Fibroblast of lung (primary cell): ENCODE data around the gene DRD1. TPM values are rescaled to one million over a fixed set of nuclear protein-coding genes. Genes with fewer than 3 reads are reported as not detected.

Experiments used
- DNase-seq, 2 donors: peaks; one replicate each; pipeline versions ENCODE4 v3.0.0 to v3.0.0-alpha.2; 2010; ENCODE audit warnings: low read depth in 2 of 2
- H2AFZ ChIP-seq: 2 replicates; pipeline ENCODE4 v1.5.1; 2012; ENCODE audit warnings: low read length, control low read depth, inconsistent platforms
- H3K27ac ChIP-seq: 2 replicates; pipeline ENCODE4 v1.5.1; 2011; ENCODE audit warnings: low read length, control low read depth; ENCODE audit not compliant: insufficient read depth
- H3K27me3 ChIP-seq: 2 replicates; pipeline ENCODE4 v1.5.1; 2011; ENCODE audit warnings: mild to moderate bottlenecking, low read length; ENCODE audit not compliant: control insufficient read depth, insufficient read depth
- H3K36me3 ChIP-seq: 2 replicates; pipeline ENCODE4 v1.5.1; 2011; ENCODE audit warnings: low read length; ENCODE audit not compliant: control insufficient read depth, insufficient read depth
- H3K4me1 ChIP-seq: 2 replicates; pipeline ENCODE4 v1.5.1; 2011; ENCODE audit warnings: low read length; ENCODE audit not compliant: control insufficient read depth, insufficient read depth; ENCODE audit errors: extremely low read depth
- H3K4me2 ChIP-seq: 2 replicates; pipeline ENCODE4 v1.5.1; 2011; ENCODE audit warnings: low read length, control low read depth; ENCODE audit not compliant: insufficient read depth; ENCODE audit errors: extremely low read depth
- H3K4me3 ChIP-seq, 4 experiments: fragments of 200-600 bp in 1 of 4; sonication (generic) in 1 of 4; replicated peaks in 1 of 4; 2 replicates each; pipeline ENCODE4 v1.5.1; 2011 to 2016; ENCODE audit warnings: low read length in 4 of 4, low read depth in 3 of 4, mild to moderate bottlenecking in 3 of 4, control low read depth in 2 of 4, inconsistent platforms in 1 of 4, mixed read lengths in 1 of 4; ENCODE audit not compliant: insufficient read depth in 1 of 4; ENCODE audit errors: control extremely low read depth in 1 of 4
- H3K79me2 ChIP-seq: 2 replicates; pipeline ENCODE4 v1.5.1; 2012; ENCODE audit warnings: mild to moderate bottlenecking, low read length, inconsistent platforms; ENCODE audit not compliant: control insufficient read depth, insufficient read depth
- H3K9ac ChIP-seq: 2 replicates; pipeline ENCODE4 v1.5.1; 2011; ENCODE audit warnings: mild to moderate bottlenecking, low read length, control low read depth; ENCODE audit not compliant: insufficient read depth
- H3K9me3 ChIP-seq: 2 replicates; pipeline ENCODE4 v1.5.1; 2012; ENCODE audit warnings: low read depth, low read length; ENCODE audit not compliant: control insufficient read depth, insufficient read depth
- H4K20me1 ChIP-seq: 2 replicates; pipeline ENCODE4 v1.5.1; 2011; ENCODE audit warnings: low read length; ENCODE audit not compliant: control insufficient read depth, insufficient read depth; ENCODE audit errors: extremely low read depth
- CTCF ChIP-seq, 2 donors: IDR thresholded peaks in 1 of 2; conservative IDR thresholded peaks in 1 of 2; 1 replicate in 1 of 2; 2 replicates in 1 of 2; pipeline ENCODE4 v1.5.1; 2011 to 2012; ENCODE audit warnings: low read length in 2 of 2, control low read depth in 1 of 2, inconsistent platforms in 1 of 2, low read depth in 1 of 2, mild to moderate bottlenecking in 1 of 2
- EZH2 ChIP-seq: IDR thresholded peaks from 2 replicates; pipeline ENCODE4 v1.5.1; 2012; ENCODE audit warnings: low read length, control low read depth, mild to moderate bottlenecking; ENCODE audit errors: missing control alignments
- polyA minus RNA-seq: library from RNA; depleted of rRNA, polyadenylated mRNA; stranded (reverse); fragments of >200 nt; gene quantifications from 2 replicates; pipeline ENCODE4 v1.2.3, GENCODE V29; 2011; ENCODE audit warnings: low replicate concordance
- polyA plus RNA-seq, 2 donors: library from polyadenylated mRNA; depleted of rRNA in 1 of 2; stranded (reverse) in 1 of 2; unstranded in 1 of 2; fragments of >200 nt; gene quantifications; 2 replicates each; pipeline ENCODE4 v1.2.1, GENCODE V29; 2011 to 2012; ENCODE audit warnings: missing spikeins in 1 of 2
- total RNA-seq: library from RNA; depleted of rRNA; stranded (reverse); fragments of >200 nt; gene quantifications from 2 replicates; pipeline ENCODE4 v1.2.1, GENCODE V29; 2014

Gene DRD1
- 2.0 and 2.6 TPM in 2 replicates for total RNA-seq
- 0.19 and 1.5 TPM in 2 replicates for polyA plus RNA-seq
- polyA plus RNA-seq (2012): 0.06 and 0.92 TPM in 2 replicates
- 0.24 and 0.37 TPM in 2 replicates for polyA minus RNA-seq

- peak within 1 kb of the TSS; percentile 62 for H2AFZ ChIP-seq
Observed at GRCh38 chr5:175444060-175444904, at the start of gene DRD1. Gene DRD1, minus strand, starts transcription at chr5:175444182. Its CDS starts 1,083 bp downstream, at chr5:175443099.

GRCh38 chr5:175493726-175494125 lies 49.7 kb upstream of the DRD1 start:
- no peak for TF ChIP-seq EZH2
- peaks cover 5% of the 10 kb centered on the region for H3K36me3 ChIP-seq
- no peak overlapping the region for H3K27ac ChIP-seq
- H3K4me3 ChIP-seq: no peak overlapping the region
- H3K4me2 ChIP-seq: no peak overlapping the region
- no peaks in the 10 kb centered on the region for H3K4me1 ChIP-seq
- H2AFZ ChIP-seq: no peak overlapping the region
- H3K9ac ChIP-seq: no peak overlapping the region
- H3K27me3 ChIP-seq: no peaks in the 10 kb centered on the region
- DNase-seq: no peak
- H3K79me2 ChIP-seq: peaks cover 30% of the 10 kb centered on the region
- H3K9me3 ChIP-seq: no peaks in the 10 kb centered on the region
- H4K20me1 ChIP-seq: no peaks in the 10 kb centered on the region

More at GRCh38 chr5:175444060-175444904, at the start of gene DRD1:
- Histone ChIP-seq H3K9ac (no peak within 1 kb of the TSS), H4K20me1 (no peaks in the 10 kb centered on the region), H3K4me1 (no peaks in the 10 kb centered on the region), H3K79me2 (no peaks in the 10 kb centered on the region), H3K36me3 (no peaks in the 10 kb centered on the region), H3K4me2 (peak within 1 kb of the TSS; percentile 82), H3K27ac (no peak within 1 kb of the TSS), H3K4me3 (peak within 1 kb of the TSS; percentile 16 to 41 (median 27)), H3K27me3 (peaks cover 6% of the 10 kb centered on the region), H3K9me3 (no peaks in the 10 kb centered on the region)
- no peak for TF ChIP-seq EZH2
- peak in 1 of 2 donors; percentile 58 for TF ChIP-seq CTCF (conservative IDR thresholded peaks at IDR 0.05 in 1 of 2, IDR thresholded peaks at IDR 0.05 in 1 of 2; ENCODE audit: low read depth in 1 of 2, low read length in 2 of 2)
- DNase-seq: peak; percentile 43 to 46

- H3K9ac ChIP-seq: no peak overlapping the region
- H3K79me2 ChIP-seq: peaks cover 34% of the 10 kb centered on the region
Observed at GRCh38 chr5:175493260-175493659, 49.3 kb upstream of the DRD1 start.

More at GRCh38 chr5:175493260-175493659, 49.3 kb upstream of the DRD1 start:
- H3K36me3 ChIP-seq: peaks cover 5% of the 10 kb centered on the region
- H2AFZ ChIP-seq: no peak overlapping the region
- no peaks in the 10 kb centered on the region for H3K27me3 ChIP-seq
- no peak overlapping the region for H3K4me3 ChIP-seq
- no peak overlapping the region for H3K27ac ChIP-seq
- H3K4me1 ChIP-seq: no peaks in the 10 kb centered on the region
- no peaks in the 10 kb centered on the region for H3K9me3 ChIP-seq
- H3K4me2 ChIP-seq: no peak overlapping the region
- no peaks in the 10 kb centered on the region for H4K20me1 ChIP-seq
- TF ChIP-seq EZH2: no peak
- no peak for DNase-seq
